Activated naive CD4-positive, alpha-beta T cell (primary cell): Measurements from ENCODE around the gene PPP4R4.
"Not testable (repeated sequence)": the region's sequence is repeated elsewhere in the genome, so short reads cannot be mapped to it uniquely, and the experiment has no call there.

Experiments
- DNase-seq, 4 experiments: peaks; one replicate each; lab custom pipeline; 2025; lab: John Stamatoyannopoulos, UW

The PPP4R4 gene

DNA sequence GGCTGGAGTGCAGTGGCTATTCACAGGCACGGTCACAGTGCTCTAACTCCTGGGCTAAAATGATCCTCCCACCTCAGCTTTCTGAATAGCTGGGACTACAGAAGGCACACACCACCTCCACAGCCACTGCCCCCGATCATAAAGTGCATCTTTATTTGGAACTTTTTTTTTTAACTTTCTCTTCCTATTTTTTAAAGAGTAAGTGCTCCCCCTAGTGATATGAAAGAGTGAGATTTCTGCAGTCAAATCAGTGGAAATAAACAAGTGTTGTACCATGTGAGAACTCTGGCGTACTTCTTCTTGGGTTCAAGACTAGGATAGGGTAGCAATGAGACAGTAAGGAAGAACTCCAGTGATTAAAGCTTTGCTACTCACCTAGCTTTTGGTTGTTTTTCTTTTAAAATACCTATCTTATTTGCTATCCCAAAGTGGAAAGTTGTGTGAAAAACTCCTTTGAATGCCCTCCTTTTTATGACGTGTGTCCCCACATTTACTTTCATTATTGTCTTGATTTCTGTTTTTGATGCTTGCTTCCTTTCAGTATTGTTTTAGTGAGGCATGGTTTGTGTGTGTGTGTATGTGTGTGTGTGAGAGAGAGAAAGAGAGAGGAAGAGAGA lies 6.6 kb downstream of the PPP4R4 start:
- no peak for DNase-seq

DNA sequence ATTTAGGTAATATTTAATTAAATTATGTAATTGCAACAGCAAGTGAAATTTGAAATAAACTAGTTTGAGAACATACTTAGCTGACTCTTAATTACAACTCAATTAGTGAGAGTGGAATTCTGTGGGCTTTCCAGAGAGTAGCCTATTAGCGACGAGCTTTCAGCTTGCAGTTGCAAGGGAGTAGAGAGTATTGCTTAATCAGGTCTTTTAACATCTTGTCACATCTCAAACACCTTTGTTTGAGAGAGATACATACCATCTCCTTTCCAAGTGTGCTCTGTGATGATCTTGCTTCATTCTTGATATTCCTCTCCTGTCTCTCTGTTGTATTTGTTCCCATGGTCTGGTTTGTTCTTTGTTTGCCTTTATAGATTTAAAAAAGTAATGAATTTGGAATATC lies 7.7 kb downstream of the PPP4R4 start:
- no peak for DNase-seq

DNA sequence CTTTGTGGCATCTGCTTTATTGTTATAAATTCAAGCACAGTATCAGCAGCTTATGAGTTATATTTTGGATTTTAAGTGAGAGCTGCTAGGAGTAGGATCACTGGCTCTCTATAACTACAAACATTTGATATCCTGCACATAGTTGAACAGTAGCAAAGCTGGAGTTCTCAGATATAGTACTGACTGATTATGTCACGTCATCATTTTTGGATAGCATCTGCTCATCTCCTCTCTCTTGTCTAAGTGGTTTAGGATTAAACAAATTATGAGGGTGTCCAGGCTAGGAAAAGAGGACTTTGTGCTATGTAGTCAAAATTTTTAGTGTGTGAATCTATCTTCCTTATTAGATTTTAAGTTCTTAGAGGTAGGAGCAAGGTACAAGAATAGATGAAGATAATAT lies 18.4 kb downstream of the PPP4R4 start:
- DNase-seq = no peak

DNA sequence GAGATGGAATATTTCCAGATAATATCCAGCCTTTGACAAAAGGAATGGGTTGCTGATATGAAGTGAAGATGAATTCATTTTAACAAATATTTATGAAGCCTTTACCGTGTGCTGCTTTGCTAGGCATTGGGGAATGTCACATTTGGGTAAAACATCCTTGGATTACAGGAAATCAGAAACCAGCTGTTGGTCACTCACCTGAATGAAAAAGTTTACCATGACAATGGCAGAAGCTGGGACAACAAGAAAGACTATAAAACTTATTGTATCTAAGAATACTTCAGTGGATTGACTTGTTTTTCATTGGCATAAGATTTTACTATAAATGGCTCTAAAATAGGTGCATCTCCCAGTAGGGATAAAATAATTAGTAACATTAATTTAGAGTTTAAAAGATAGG lies 19.7 kb downstream of the PPP4R4 start:
- DNase-seq = no peak

DNA sequence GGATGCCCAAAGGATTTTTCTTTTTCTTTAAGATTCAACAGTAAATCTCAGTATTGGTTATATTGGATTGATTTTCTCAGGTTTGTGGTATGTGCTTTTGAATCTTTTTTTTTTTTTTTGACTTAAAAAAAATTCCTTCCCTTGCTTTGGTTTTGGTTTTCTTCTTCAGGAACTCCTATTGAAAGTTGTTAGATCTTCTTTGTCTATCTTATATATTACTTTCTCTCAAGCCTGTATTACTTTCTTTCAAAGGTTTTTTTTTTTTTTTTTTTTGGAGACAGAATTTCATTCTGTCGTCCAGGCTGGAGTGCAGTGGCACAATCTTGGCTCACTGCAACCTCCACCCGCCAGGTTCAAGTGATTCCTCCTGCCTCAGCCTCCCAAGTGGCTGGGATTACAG lies 21.9 kb downstream of the PPP4R4 start:
- DNase-seq = no peak

DNA sequence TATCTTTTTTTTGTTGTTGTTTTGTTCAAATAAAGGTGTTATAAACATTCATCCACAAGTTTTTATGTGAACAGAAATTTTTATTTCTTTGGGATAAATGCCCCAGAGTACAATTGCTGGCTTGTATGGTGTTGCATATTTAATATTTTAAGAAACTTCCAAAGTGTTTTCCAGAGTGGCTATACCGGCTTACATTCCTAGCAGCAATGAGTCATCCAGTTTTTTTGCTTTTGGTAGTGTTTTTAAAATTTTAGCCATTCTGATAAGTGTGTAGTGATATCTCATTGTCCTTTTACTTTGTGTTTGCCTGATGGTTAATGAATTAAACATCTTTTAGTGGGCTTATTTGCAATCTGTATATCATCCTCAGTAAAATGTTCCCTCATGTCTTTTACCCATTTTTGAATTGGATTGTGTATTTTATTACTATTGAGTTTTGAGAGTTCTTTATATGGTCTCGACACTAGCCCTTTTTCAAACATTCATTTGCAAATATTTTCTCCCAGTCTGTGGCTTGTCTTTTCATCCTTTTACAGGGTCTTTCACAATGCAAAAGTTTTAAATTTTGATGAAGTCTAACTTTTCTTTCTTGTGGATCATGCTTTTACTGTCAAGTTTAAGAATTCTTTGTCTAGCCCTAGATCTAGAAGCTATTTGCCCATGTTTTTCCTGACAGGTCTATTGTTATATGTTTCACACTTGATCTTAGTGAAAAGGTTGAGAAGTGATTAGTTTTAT lies 29.5 kb downstream of the PPP4R4 start:
- DNase-seq = no peak

DNA sequence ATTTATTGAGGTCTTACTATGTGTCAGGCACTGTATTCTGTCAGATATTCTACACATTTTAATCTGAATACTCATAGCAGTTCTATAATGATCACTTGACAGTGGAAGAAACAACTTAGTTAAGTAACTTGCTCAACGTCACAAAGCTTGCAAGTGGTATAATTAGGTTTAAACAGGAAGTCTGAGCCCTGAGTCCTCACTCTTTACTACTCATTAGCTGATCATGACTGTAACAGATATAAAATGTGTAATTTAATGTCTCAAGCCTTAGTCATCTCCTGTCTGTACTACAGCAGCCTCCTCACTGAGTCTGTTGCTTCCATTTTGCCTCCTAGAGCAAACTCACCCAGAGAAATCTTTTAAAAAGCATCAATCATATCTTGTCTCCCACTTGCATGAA lies 38.9 kb downstream of the PPP4R4 start:
- no peak for DNase-seq

DNA sequence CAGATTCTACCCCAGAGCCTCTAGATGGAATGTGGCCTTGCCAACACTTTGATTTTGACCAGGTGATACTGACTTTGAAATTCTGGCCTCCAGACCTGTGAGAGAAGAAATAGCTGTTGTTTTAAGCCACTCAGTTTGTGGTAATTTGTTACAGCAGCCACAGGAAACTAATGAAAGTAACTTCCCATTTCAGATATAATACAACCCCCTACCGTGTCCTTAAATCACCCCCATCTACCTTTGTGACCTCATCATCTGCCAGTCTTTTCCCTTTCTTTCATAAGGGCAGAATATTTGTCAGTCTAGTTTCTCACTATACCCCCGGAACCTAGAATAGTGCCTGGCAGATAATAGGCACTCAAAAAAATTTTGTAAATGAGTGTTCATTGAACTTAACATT lies 39.6 kb downstream of the PPP4R4 start:
- DNase-seq = no peak

DNA sequence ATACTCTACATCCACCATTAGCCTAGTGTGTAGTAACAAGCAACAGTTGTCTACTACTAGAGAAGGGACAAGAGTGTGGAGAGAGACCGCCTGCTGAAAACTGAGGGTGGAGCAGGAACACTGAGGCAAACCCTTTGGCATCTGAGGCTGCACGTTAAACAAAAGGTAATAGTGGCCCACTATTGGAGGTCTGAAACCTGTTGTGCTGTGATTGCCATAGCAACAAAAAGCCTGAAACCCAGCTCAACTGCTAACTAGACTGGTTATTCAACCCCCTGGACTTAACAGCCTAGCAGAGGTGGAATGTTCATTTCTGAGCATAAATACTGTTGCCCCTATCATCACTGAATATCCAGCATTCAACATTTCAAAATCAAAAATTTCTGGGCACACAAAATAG lies 43.0 kb downstream of the PPP4R4 start:
- DNase-seq = no peak

DNA sequence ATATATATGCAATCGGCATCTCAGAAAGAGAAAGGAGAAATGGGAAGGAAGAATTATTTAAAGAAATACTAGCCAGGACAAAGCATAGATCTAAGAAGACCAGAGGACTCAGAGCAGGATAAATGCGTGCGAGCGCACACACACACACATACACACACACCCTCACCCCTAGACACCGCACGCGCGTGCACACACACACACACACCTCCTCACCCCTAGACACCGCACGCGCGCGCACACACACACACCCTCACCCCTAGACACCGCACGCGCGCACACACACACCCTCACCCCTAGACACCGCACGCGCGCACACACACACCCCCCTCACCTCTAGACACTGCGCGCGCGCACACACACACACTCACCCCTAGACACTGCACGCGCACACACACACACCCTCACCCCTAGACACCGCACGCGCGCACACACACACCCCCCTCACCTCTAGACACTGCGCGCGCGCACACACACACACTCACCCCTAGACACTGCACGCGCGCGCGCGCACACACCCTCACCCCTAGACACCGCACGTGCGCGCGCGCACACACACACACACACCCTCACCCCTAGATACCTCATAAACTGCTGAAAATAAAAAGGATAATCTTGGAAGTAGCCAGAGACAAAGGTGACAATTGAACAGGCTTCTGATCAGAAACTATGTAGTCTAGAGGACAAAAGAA lies 44.2 kb downstream of the PPP4R4 start:
- not testable (repeated sequence) for DNase-seq

DNA sequence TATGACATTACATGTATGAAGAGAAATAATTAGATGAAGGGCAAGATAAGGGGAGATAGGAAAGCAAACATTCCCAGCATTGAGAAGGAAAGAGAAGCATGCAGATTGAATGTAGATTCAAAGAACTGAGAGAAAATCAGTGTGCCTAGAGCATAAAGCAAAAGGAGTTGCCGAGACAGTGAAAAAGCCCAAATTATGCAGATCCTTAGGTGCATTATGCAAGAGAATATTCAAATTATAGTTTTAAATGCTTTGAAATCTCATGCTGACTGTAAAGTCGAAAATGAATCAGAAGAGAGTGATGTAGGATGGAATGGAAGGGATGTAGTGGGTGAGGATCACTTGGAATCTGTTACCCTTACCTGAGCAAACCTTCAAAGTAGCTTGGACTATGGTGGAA lies 49.9 kb downstream of the PPP4R4 start:
- no peak for DNase-seq

DNA sequence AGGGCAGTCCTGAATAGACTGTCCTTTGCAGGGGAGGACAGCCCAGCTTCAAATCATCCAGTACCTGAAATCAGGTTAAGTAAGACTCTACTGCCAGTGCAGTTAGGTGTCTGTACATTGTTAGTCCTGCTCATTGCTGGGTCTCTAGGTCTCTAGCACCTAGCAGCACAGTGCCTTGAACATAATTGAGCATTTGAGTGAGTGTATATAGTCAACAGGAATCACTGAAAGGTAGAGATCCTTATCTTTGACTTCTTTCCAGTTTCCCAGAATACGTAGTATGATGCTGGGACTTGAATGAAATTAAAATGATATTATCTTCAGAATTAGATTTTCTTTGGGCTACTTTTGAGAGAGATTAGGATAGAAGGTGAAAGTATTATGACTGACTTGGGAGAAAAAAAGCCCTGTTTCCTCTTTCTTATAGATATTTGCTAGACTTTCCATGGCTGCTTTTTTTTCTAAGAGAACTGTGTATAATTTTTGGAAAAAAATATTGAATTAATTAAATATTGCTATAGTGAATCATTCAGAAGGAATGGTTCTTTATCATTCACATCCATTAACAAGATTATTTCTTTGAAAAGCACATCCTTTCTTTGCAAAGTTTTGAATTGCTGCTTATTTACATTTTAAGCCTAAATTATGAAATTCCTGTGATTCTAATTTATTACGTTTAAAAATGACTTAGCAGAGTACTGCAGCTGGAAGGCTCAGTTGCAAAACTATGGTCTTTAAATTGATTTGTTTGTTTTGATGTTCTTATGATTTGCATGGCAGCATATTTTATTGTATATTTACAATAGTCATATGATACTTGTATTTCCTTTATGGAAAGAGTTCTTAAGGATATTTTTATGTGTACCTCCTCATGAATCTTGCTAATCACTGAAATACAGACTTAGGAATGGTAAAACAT lies 51.6 kb downstream of the PPP4R4 start:
- DNase-seq = no peak

DNA sequence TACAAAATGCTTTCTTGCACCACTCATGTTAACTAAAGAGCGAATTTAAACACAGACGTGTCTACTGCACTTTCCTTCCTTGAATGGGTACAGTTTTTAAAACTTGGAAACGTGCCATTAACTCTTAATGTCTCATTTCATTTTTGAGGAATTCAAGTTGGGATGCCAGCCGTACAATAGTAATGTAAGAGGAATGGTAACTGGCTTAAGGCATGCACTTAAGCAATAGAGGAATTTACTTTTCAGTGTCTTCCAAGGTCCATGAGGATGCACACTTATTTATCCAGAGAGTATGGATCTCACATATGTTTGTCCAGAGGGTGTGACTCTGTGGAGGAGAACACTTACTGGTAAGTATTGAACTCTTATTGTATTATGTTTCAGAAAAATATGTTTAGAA lies 52.9 kb downstream of the PPP4R4 start:
- no peak for DNase-seq

DNA sequence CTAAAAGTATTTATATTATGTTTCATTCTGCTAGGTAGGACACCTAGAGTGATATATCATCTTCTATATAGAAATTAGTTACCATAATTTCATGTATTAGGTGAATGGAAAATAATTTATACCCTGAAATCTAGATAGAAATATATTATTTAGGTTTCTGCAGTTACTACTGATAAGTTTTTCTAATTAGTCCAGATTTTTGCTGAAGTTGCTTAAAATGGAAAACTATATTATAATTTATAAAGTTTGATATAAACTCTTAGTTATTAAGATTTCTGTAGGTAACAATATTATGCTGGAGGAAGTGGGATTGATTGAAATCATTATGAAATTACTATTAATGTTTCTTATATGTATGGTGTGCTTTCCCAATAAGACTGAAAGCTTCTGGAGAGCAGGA lies 62.9 kb downstream of the PPP4R4 start:
- DNase-seq = no peak

DNA sequence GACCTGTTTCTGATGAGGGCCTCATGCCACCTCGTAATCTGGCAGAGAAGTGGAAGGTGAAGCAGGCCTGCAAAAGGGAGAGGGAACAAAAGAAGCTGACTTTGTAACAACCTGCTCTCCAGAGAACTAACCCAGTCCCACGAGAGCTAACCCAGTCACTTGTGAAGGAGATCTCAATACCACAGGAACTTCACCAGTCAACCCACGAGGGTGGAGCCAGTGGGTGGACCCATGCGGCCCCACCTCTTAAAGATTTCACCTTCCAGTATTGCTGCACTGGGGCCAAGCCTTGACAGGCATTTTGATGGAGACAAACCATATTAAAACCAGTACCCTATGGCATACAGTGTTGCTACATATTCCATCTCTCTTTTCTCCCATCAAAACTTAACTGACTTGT lies 63.9 kb downstream of the PPP4R4 start:
- DNase-seq = no peak

DNA sequence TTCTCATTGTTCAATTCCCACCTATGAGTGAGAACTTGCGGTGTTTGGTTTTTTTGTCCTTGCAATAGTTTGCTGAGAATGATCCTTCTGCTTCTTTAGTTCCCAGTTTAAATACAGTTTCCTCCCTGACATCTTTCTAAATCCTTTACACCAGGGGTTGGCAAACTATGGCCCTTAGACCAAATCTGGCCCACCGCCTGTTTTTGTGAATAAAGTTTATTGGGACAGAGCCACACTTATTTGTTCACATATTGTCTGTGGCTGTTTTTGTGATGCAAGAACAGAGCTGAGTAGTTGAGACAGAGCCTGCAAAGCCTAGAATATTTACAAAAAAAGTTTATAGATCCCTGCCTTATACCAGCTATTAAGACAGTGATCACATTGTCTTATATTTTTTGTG lies 65.3 kb downstream of the PPP4R4 start:
- DNase-seq = no peak

DNA sequence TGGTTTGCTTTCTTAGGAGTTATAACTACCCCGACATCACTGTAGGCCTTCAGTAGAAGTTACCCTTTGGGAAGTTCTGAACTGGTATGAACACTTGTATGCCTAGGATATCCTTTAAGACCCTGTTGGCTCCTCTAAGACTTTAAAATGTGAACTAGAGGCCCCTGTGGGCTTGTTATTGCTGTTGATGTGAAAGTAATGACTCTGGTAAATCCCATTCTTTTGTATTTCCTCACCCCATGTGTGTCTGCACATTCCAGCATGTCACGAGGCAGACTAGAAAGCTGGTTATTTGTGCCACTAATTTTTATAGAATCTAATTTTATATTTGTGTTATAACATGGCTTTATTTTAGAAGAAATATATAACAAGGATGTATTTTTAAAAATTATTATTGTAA lies 70.1 kb downstream of the PPP4R4 start:
- no peak for DNase-seq

DNA sequence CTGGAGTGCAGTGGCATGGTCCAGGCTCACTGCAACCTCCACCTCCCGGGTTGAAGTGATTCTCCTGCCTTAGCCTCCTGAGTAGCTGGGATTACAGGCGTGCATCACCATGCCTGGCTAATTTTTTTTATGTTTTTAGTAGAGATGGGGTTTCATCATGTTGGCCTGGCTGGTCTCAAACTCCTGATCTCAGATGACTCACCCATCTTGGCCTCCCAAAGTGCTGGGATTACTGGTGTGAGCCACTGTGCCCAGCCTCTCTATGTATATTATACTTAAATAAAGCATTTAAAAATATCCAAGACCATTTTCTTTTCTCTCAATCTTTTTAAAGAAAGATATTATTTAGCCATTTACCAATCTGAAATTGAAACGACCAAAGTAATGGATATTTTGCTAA lies 90.1 kb downstream of the PPP4R4 start:
- DNase-seq = not testable (repeated sequence)

DNA sequence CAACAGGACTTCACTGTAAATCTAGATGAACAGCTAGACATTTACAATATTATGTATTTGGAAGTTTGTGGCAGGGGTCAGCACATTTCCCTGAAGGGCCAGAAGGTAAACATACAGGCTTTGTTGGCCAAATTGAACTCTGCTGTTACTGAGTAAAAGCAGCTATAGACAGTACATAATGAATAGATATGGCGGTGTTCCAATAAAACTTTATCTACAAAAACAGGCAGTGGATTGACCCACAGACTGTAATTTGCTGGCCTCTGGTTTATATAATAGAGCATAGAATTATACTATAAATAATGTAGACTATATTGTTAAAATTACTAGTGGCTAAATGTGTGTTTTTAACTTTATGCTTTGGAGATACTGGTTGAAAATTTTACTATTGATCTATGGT lies 93.2 kb downstream of the PPP4R4 start:
- DNase-seq = no peak

DNA sequence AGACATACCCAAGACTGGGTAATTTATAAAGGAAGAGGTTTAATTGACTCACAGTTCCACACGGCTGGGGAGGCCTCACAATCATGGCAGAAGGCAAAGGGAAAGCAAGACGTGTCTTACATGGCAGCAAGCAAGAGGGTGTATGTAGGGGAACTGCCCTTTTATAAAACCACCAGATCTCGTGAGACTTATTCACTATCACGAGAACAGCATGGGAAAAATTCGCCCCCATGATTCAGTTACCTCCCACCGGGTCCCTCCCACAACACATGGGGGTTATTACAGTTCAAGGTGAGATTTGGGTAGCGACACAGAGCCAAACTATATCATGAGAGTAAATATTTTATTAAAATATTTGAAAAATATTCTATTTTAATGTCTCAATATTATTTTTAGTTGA lies 94.5 kb downstream of the PPP4R4 start:
- DNase-seq = not testable (repeated sequence)

DNA sequence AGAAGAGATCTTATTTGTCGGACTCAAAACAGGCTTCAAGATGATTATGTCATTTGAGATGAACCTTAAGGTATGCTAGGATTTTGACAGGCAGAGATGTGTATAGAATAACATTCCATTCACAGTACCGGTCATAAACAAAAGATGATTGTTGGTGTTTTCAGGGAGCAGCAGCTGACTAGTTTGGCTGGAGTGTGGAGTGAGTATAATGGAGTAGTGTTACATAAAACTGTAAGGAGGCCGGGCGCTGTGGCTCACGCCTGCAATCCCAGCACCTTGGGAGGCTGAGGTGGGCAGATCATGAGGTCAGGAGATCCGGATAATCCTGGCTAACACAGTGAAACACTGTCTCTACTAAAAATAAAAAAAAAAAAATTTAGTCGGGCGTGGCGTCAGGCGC lies 95.0 kb downstream of the PPP4R4 start:
- DNase-seq = no peak

DNA sequence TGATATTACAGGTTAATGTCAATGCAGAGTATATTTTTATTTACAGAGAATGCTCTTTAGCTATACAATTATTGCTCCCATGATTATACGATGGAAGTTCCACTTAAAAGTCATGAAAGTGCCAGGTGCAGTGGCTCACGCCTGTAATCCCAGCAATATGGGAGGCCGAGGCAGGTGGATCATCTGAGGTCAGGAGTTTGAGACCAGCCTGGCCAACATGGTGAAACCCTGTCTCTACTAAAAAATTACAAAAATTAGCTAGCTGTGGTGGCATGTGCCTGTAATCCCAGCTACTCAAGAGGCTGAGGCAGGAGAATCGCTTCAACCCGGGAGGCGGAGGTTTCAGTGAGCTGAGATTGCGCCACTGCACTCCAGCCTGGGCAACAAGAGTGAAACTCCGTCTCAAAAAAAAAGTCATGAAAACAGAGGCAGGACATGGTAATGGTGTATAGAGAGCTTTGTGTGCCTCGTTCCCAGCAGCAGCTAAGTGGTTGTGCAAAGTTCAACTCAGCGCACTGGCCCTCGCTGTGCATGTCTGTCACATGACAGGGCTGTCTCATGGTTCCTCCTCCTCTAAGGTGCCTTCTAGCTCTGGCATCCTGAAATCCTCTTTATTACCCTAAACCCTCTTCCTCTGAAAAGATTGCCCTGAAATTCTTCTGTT lies 102.9 kb downstream of the PPP4R4 start:
- not testable (repeated sequence) for DNase-seq
